ENCODE results near the gene CCNB1. TPM values are rescaled to one million over a fixed set of nuclear protein-coding genes. Genes with fewer than 3 reads are reported as not detected.

The CCNB1 gene
- total RNA-seq, 3 donors from 2014 or later, result 5.6 to 9.4 (median 7.5) TPM

DNA sequence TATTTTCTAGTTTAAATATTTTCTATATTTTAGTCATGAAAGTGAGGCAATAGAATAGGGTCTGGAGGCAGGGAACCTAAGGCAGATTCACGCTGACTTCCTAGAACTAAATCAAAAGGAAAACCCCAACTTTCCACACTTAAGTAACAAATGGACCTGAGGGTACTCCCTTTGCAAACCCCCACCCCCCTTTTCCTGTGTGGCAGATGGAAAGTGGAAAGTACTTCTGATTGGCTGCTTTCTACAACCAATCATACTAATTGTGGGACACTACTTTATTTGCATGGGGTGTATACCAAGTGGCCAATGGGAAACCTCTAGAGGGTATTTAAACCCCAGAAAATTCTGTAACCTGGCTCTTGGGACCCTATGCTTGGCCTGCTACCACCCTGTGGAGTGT, 17.7 kb downstream of the CCNB1 start:
- no peaks in the 10 kb centered on the region for H3K4me1 ChIP-seq
- H3K4me3 ChIP-seq, result no peak overlapping the region
- DNase-seq (ENCODE audit: low spot score in 2 of 2), result no peak
- no peaks in the 10 kb centered on the region for H3K9me3 ChIP-seq
- intact Hi-C loops (cut with DNase I; ENCODE audit: low total_unique reads), result no loop called here
- no peak overlapping the region for H3K27ac ChIP-seq
- H3K36me3 ChIP-seq, result no peaks in the 10 kb centered on the region
- no peaks in the 10 kb centered on the region for H3K27me3 ChIP-seq
- TF ChIP-seq POLR2A (IDR thresholded peaks at IDR 0.05) (no peak), POLR2AphosphoS5 (IDR thresholded peaks at IDR 0.05) (no peak)
- TF ChIP-seq, protein P1, sequence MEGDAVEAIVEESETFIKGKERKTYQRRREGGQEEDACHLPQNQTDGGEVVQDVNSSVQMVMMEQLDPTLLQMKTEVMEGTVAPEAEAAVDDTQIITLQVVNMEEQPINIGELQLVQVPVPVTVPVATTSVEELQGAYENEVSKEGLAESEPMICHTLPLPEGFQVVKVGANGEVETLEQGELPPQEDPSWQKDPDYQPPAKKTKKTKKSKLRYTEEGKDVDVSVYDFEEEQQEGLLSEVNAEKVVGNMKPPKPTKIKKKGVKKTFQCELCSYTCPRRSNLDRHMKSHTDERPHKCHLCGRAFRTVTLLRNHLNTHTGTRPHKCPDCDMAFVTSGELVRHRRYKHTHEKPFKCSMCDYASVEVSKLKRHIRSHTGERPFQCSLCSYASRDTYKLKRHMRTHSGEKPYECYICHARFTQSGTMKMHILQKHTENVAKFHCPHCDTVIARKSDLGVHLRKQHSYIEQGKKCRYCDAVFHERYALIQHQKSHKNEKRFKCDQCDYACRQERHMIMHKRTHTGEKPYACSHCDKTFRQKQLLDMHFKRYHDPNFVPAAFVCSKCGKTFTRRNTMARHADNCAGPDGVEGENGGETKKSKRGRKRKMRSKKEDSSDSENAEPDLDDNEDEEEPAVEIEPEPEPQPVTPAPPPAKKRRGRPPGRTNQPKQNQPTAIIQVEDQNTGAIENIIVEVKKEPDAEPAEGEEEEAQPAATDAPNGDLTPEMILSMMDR (IDR thresholded peaks at IDR 0.05), result no peak

DNA sequence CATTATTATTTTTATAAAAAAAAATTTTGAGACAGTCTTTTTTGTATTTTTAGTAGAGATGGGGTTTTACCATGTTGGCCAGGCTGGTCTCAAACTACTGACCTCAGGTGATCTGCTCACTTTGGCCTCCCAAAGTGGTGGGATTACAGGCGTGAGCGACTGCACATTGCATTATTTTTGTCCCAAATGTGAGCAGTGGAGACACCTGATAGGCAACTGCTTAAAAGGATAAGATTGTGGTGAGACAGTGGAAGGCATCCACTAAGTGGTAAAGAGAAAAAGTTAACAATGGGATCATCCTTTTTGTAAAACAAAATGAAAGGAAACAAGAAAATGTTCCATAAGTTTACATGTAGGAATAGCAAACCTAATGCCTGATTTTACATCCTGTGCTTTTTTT, 20.4 kb downstream of the CCNB1 start:
- intact Hi-C loops (cut with DNase I; ENCODE audit: low total_unique reads), result no loop called here
- H3K27me3 ChIP-seq, result no peaks in the 10 kb centered on the region
- no peak overlapping the region for H3K27ac ChIP-seq
- no peak overlapping the region for H3K4me3 ChIP-seq
- DNase-seq (ENCODE audit: low spot score in 2 of 2), result no peak
- no peaks in the 10 kb centered on the region for H3K9me3 ChIP-seq
- H3K4me1 ChIP-seq, result no peaks in the 10 kb centered on the region
- H3K36me3 ChIP-seq, result no peaks in the 10 kb centered on the region
- TF ChIP-seq POLR2AphosphoS5 (IDR thresholded peaks at IDR 0.05), result no peak
- no peak for TF ChIP-seq POLR2A (IDR thresholded peaks at IDR 0.05)
- TF ChIP-seq, protein P1 (IDR thresholded peaks at IDR 0.05), result no peak

DNA sequence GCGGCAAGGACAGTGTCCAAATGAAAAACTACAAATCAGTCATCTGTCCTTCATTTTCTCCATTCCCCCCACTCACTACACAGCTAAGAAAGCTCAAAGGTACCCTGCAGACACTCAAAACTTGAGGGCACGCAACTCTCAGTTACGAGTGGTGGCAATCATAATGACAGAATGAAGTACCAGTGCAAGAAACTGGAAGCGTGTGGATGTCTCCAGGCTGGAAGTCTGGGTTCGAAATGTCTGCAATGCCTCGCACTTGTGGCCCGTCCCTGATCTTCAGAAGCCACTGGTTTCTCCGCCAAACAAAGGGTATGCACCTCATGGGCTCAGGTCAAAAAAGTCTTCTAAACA, 21.8 kb downstream of the CCNB1 start:
- Histone ChIP-seq H3K27ac (peak overlapping the region; percentile 83 to 93), H3K9me3 (no peaks in the 10 kb centered on the region), H3K4me1 (no peaks in the 10 kb centered on the region), H3K27me3 (no peaks in the 10 kb centered on the region), H3K36me3 (no peaks in the 10 kb centered on the region), H3K4me3 (peak overlapping the region; percentile 60 to 90 (median 88))
- DNase-seq (ENCODE audit: low spot score in 2 of 2), result no peak
- intact Hi-C loops (cut with DNase I; ENCODE audit: low total_unique reads), result no loop called here
- TF ChIP-seq POLR2A (IDR thresholded peaks at IDR 0.05) (no peak), POLR2AphosphoS5 (IDR thresholded peaks at IDR 0.05) (no peak)
- TF ChIP-seq, protein P1 (IDR thresholded peaks at IDR 0.05), result no peak

DNA sequence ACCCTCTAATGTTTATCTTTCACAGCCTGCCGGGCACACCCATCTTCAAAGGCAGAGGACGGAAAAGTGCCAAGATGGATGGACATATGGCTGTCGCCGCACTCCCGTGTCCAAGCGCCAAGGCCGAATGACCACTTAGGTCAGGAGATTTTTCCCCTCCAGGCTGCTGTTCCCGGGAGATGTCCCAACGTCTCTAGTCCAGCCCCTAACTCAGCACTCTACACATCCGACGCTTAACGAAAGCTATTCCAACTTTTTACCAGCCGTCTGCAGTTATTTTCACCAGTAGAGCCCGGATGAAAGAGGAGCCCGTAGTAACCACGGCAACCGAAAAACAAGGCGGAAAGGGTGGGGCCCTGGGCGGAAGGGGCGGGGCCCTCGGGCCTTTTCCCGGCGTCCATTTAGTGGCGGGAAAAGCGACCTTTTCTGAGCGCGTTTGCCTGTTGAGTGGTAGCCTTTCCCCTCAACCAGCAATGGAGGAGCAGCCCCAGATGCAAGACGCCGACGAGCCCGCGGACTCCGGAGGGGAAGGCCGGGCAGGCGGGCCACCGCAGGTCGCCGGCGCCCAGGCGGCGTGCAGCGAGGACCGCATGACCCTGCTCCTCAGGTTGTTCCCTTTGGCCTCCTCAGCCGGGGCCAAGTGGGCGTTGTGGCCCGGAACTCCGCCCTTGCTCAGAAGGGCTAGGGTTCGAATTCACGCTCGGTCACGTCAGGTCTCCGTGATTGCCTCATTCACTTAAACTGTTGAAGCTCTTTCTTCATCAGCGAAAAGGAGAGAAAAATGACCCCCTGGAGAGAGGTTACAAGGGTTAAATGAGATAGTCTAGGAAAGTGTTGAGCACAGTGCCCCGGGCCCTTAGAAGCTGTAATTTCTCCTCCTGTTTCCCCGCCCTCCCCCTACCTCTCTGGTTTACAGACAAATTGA, 22.5 kb downstream of the CCNB1 start, which contains the start of gene CENPH:
Gene CENPH (plus strand): TSS at position 422 of the 925 bp plus-strand sequence. CDS start 52 bp downstream, at position 474.
- intact Hi-C loops (cut with DNase I; ENCODE audit: low total_unique reads), result no loop called here
- Histone ChIP-seq H3K9me3 (no peaks in the 10 kb centered on the region), H3K27me3 (no peaks in the 10 kb centered on the region), H3K4me1 (no peaks in the 10 kb centered on the region), H3K27ac (peak within 1 kb of the TSS; percentile 83 to 93), H3K36me3 (no peaks in the 10 kb centered on the region), H3K4me3 (peak within 1 kb of the TSS; percentile 60 to 90 (median 88))
- TF ChIP-seq, protein P1 (IDR thresholded peaks at IDR 0.05), result no peak
- TF ChIP-seq POLR2AphosphoS5 (IDR thresholded peaks at IDR 0.05) (peak in 2 of 3 donors; percentile 32 to 38), POLR2A (IDR thresholded peaks at IDR 0.05) (no peak)
- peak; percentile 76 to 87 for DNase-seq (ENCODE audit: low spot score in 2 of 2)

DNA sequence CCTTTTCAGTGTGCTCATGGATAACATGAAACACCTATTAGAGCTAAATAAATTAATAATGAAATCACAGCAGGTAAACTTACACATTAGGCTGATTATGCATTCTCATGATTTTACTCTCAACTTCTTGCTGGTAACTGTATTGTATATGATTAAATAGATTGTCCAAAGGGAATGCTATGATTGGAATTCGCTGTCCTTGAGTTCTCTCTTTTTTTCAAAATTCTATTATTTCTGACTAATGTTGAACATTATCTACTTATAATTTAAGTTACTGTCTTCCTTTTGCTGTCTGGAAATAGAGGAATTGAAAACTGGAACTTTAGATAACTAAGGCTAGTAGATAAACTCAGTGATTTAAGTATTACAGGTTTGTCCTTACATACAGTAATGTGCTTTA, 35.5 kb downstream of the CCNB1 start:
- H3K9me3 ChIP-seq, result no peaks in the 10 kb centered on the region
- no peaks in the 10 kb centered on the region for H3K4me1 ChIP-seq
- intact Hi-C loops (cut with DNase I; ENCODE audit: low total_unique reads), result no loop called here
- H3K4me3 ChIP-seq, result no peak overlapping the region
- no peak for DNase-seq (ENCODE audit: low spot score in 2 of 2)
- H3K27ac ChIP-seq, result no peak overlapping the region
- no peak for TF ChIP-seq POLR2AphosphoS5 (IDR thresholded peaks at IDR 0.05)
- TF ChIP-seq POLR2A (IDR thresholded peaks at IDR 0.05), result no peak
- TF ChIP-seq, protein P1 (IDR thresholded peaks at IDR 0.05), result no peak
- H3K27me3 ChIP-seq, result no peaks in the 10 kb centered on the region
- no peaks in the 10 kb centered on the region for H3K36me3 ChIP-seq

Data from breast epithelium (tissue), 4 donors.